ENCODE data around the gene U2AF2. TPM values are rescaled to one million over a fixed set of nuclear protein-coding genes. Genes with fewer than 3 reads are reported as not detected.

U2AF2 gene
- polyA plus RNA-seq, 1 donor (not counting 4 experiments of a cell fraction or from before 2014, with no cell fraction given), result 109 TPM

GRCh38 chr19:55703790-55704215, 49.0 kb downstream of the U2AF2 start:
- peaks cover 6 to 15% of the 10 kb centered on the region in 2 experiments for H3K36me3 ChIP-seq (ENCODE audit: control insufficient read depth in 2 of 2, extremely low read depth in 1 of 2, insufficient read depth in 2 of 2, low read length in 2 of 2)
- FAIRE-seq, result no peak
- H3K4me1 ChIP-seq (ENCODE audit: control insufficient read depth, extremely low read depth, insufficient read depth, low read length), result no peaks in the 10 kb centered on the region
- no peak overlapping the region for H3K4me3 ChIP-seq (ENCODE audit: control insufficient read depth in 2 of 3, extremely low read depth in 1 of 3, insufficient read depth in 2 of 3, low read depth in 1 of 3, low read length in 3 of 3)
- TF ChIP-seq CTCF (optimal IDR thresholded peaks at IDR 0.05 in 1 of 3, IDR thresholded peaks at IDR 0.05 in 1 of 3, conservative IDR thresholded peaks at IDR 0.05 in 1 of 3; ENCODE audit: extremely low read depth in 1 of 3, insufficient read depth in 2 of 3, low read length in 3 of 3) (peak; percentile 59 to 78 (median 60)), EZH2 (IDR thresholded peaks at IDR 0.05; ENCODE audit: low read length) (no peak)
- DNase-seq (ENCODE audit: low read depth, low spot score), result no peak
- no peaks in the 10 kb centered on the region for H3K79me2 ChIP-seq (ENCODE audit: control insufficient read depth, insufficient read depth, low read length)
- no peak overlapping the region for H3K27ac ChIP-seq (ENCODE audit: control insufficient read depth, insufficient read depth, low read length)
- H3K9ac ChIP-seq (ENCODE audit: control insufficient read depth, extremely low read depth, insufficient read depth, low read length), result no peak overlapping the region
- no peaks in the 10 kb centered on the region for H3K27me3 ChIP-seq (ENCODE audit: control insufficient read depth, extremely low read depth, insufficient read depth, low read length)
- H3K4me2 ChIP-seq (ENCODE audit: control insufficient read depth, extremely low read depth, insufficient read depth, low read depth, low read length), result no peak overlapping the region
- dilution Hi-C loops (cut with MboI; ENCODE audit: extremely low pct_ligation_motif_present, low sequenced_read_pairs), result no loop called here
- H3K9me1 ChIP-seq (ENCODE audit: control insufficient read depth, extremely low read depth, insufficient read depth, low read length), result no peaks in the 10 kb centered on the region
- no peaks in the 10 kb centered on the region for H3K9me3 ChIP-seq (ENCODE audit: control insufficient read depth, low read depth, low read length)
- no peaks in the 10 kb centered on the region for H4K20me1 ChIP-seq (ENCODE audit: control insufficient read depth, extremely low read depth, insufficient read depth, low read length)
- H2AFZ ChIP-seq (ENCODE audit: control insufficient read depth, low read length), result no peak overlapping the region

GRCh38 chr19:55704494-55705245, 49.8 kb downstream of the U2AF2 start:
- Histone ChIP-seq H3K4me1 (ENCODE audit: control insufficient read depth, extremely low read depth, insufficient read depth, low read length) (no peaks in the 10 kb centered on the region), H3K9ac (ENCODE audit: control insufficient read depth, extremely low read depth, insufficient read depth, low read length) (no peak overlapping the region), H3K4me3 (ENCODE audit: control insufficient read depth in 2 of 3, extremely low read depth in 1 of 3, insufficient read depth in 2 of 3, low read depth in 1 of 3, low read length in 3 of 3) (no peak overlapping the region), H2AFZ (ENCODE audit: control insufficient read depth, low read length) (no peak overlapping the region), H3K79me2 (ENCODE audit: control insufficient read depth, insufficient read depth, low read length) (no peaks in the 10 kb centered on the region), H3K9me3 (ENCODE audit: control insufficient read depth, low read depth, low read length) (no peaks in the 10 kb centered on the region), H3K27ac (ENCODE audit: control insufficient read depth, insufficient read depth, low read length) (no peak overlapping the region), H3K27me3 (ENCODE audit: control insufficient read depth, extremely low read depth, insufficient read depth, low read length) (no peaks in the 10 kb centered on the region), H3K4me2 (ENCODE audit: control insufficient read depth, extremely low read depth, insufficient read depth, low read depth, low read length) (no peak overlapping the region), H3K36me3 (ENCODE audit: control insufficient read depth in 2 of 2, extremely low read depth in 1 of 2, insufficient read depth in 2 of 2, low read length in 2 of 2) (peaks cover 6 to 10% of the 10 kb centered on the region in 2 experiments), H4K20me1 (ENCODE audit: control insufficient read depth, extremely low read depth, insufficient read depth, low read length) (no peaks in the 10 kb centered on the region), H3K9me1 (ENCODE audit: control insufficient read depth, extremely low read depth, insufficient read depth, low read length) (no peaks in the 10 kb centered on the region)
- no peak for DNase-seq (ENCODE audit: low read depth, low spot score)
- FAIRE-seq, result no peak
- dilution Hi-C loops (cut with MboI; ENCODE audit: extremely low pct_ligation_motif_present, low sequenced_read_pairs), result no loop called here
- peak in 1 of 3 experiments; percentile 11 for TF ChIP-seq CTCF (optimal IDR thresholded peaks at IDR 0.05 in 1 of 3, IDR thresholded peaks at IDR 0.05 in 1 of 3, conservative IDR thresholded peaks at IDR 0.05 in 1 of 3; ENCODE audit: extremely low read depth in 1 of 3, insufficient read depth in 2 of 3, low read length in 3 of 3)
- no peak for TF ChIP-seq EZH2 (IDR thresholded peaks at IDR 0.05; ENCODE audit: low read length)

Data from keratinocyte (primary cell).